GM10847 (cell line): Measurements from ENCODE around the gene RILP.

Source experiments
- POLR2A ChIP-seq: IDR thresholded peaks from 2 replicates; pipeline ENCODE4 v1.6.1; 2011; ENCODE audit not compliant: insufficient read length; ENCODE audit errors: extremely low read depth

RILP gene

GRCh38 chr17:1638624-1639300, 10.9 kb downstream of the RILP start:
- no peak for TF ChIP-seq POLR2A

- TF ChIP-seq POLR2A, result no peak
Measured at GRCh38 chr17:1638171-1638590, 11.5 kb downstream of the RILP start.

GRCh38 chr17:1636732-1637285, 12.9 kb downstream of the RILP start:
- no peak for TF ChIP-seq POLR2A

GRCh38 chr17:1635675-1636465, 13.8 kb downstream of the RILP start:
- no peak for TF ChIP-seq POLR2A

- TF ChIP-seq POLR2A, result no peak
Measured at GRCh38 chr17:1634841-1635650, 14.6 kb downstream of the RILP start.

GRCh38 chr17:1630662-1631061, 19.0 kb downstream of the RILP start:
- TF ChIP-seq POLR2A, result no peak

GRCh38 chr17:1629504-1630310, 20.0 kb downstream of the RILP start:
- no peak for TF ChIP-seq POLR2A

GRCh38 chr17:1628856-1629503, 20.7 kb downstream of the RILP start:
- TF ChIP-seq POLR2A, result no peak

- TF ChIP-seq POLR2A, result peak; percentile 18
Measured at GRCh38 chr17:1627982-1628855, 21.4 kb downstream of the RILP start, which contains the start of gene SLC43A2. TSS of gene SLC43A2 (minus strand) at chr17:1628834. CDS start at chr17:1627874, 960 bp downstream.

GRCh38 chr17:1627182-1627981, 22.3 kb downstream of the RILP start:
- TF ChIP-seq POLR2A, result no peak

- TF ChIP-seq POLR2A, result no peak
Measured at GRCh38 chr17:1626333-1626732, 23.3 kb downstream of the RILP start.

- no peak for TF ChIP-seq POLR2A
Measured at GRCh38 chr17:1625581-1625980, 24.1 kb downstream of the RILP start.

- TF ChIP-seq POLR2A, result no peak
Measured at GRCh38 chr17:1625053-1625452, 24.6 kb downstream of the RILP start.

- no peak for TF ChIP-seq POLR2A
Measured at GRCh38 chr17:1624650-1625049, 25.0 kb downstream of the RILP start.
